Liver (tissue), 9 donors: ENCODE results near the gene TNFSF12. TPM values are rescaled to one million over a fixed set of nuclear protein-coding genes. Genes with fewer than 3 reads are reported as not detected.

Source experiments
- DNase-seq: peaks from one replicate; pipeline ENCODE4 v3.0.0-alpha.2; 2017; ENCODE audit warnings: low spot score
- H3K27ac ChIP-seq, 2 donors: one replicate each; pipeline ENCODE4 v1.7.0; 2013; ENCODE audit warnings: inconsistent platforms in 2 of 2, low read length in 2 of 2, control low read depth in 1 of 2, low read depth in 1 of 2, mild to moderate bottlenecking in 1 of 2
- H3K27me3 ChIP-seq, 4 donors: one replicate each; pipeline versions ENCODE4 v1.6.1 to v1.7.0; 2013; ENCODE audit warnings: low read length in 3 of 4, inconsistent platforms in 1 of 4, mild to moderate bottlenecking in 1 of 4, moderate library complexity in 1 of 4; ENCODE audit not compliant: control insufficient read depth in 4 of 4, insufficient read depth in 4 of 4
- H3K36me3 ChIP-seq, 4 donors: one replicate each; pipeline versions ENCODE4 v1.6.1 to v1.7.0; 2013; ENCODE audit warnings: low read length in 3 of 4, mild to moderate bottlenecking in 3 of 4, low read depth in 1 of 4, moderate library complexity in 1 of 4; ENCODE audit not compliant: control insufficient read depth in 4 of 4, insufficient read depth in 3 of 4
- H3K4me1 ChIP-seq, 4 donors: one replicate each; pipeline versions ENCODE4 v1.6.1 to v1.7.0; 2013; ENCODE audit warnings: low read length in 3 of 4, mild to moderate bottlenecking in 3 of 4, moderate library complexity in 1 of 4; ENCODE audit not compliant: control insufficient read depth in 4 of 4, insufficient read depth in 4 of 4
- H3K4me3 ChIP-seq, 3 donors: one replicate each; pipeline versions ENCODE4 v1.6.1 to v1.7.0; 2013; ENCODE audit warnings: low read length in 3 of 3, control low read depth in 1 of 3, low read depth in 1 of 3, mild to moderate bottlenecking in 1 of 3
- H3K9ac ChIP-seq, 2 donors: one replicate each; pipeline ENCODE4 v1.7.0; 2013; ENCODE audit warnings: low read length in 2 of 2, mild to moderate bottlenecking in 2 of 2, moderate library complexity in 2 of 2, control low read depth in 1 of 2, low read depth in 1 of 2
- H3K9me3 ChIP-seq, 4 donors: one replicate each; pipeline versions ENCODE4 v1.6.1 to v1.7.0; 2013; ENCODE audit warnings: low read length in 3 of 4; ENCODE audit not compliant: control insufficient read depth in 4 of 4
- EGR1 ChIP-seq, 2 donors: IDR thresholded peaks; 2 replicates each; pipeline ENCODE4 v1.6.1; 2016 to 2018; ENCODE audit warnings: antibody characterized with exemption in 2 of 2, low read depth in 2 of 2
- FOXA1 ChIP-seq: IDR thresholded peaks from 2 replicates; pipeline ENCODE4 v1.6.1; 2016; ENCODE audit warnings: antibody characterized with exemption
- FOXA2 ChIP-seq: IDR thresholded peaks from 2 replicates; pipeline ENCODE4 v1.6.1; 2016; ENCODE audit warnings: antibody characterized with exemption
- GABPA ChIP-seq, 2 donors: IDR thresholded peaks in 1 of 2; conservative IDR thresholded peaks in 1 of 2; 2 replicates each; pipeline ENCODE4 v1.6.1; 2016; ENCODE audit warnings: antibody characterized with exemption in 2 of 2, mild to moderate bottlenecking in 1 of 2, moderate library complexity in 1 of 2
- HNF4A ChIP-seq, 2 donors: conservative IDR thresholded peaks; 2 replicates each; pipeline ENCODE4 v1.6.1; 2016; ENCODE audit warnings: antibody characterized with exemption in 2 of 2, mild to moderate bottlenecking in 2 of 2
- HNF4G ChIP-seq: IDR thresholded peaks from 2 replicates; pipeline ENCODE4 v1.6.1; 2016; ENCODE audit warnings: antibody characterized with exemption
- JUND ChIP-seq, 2 donors: IDR thresholded peaks; 2 replicates each; pipeline ENCODE4 v1.6.1; 2016; ENCODE audit warnings: antibody characterized with exemption in 2 of 2
- NR2F2 ChIP-seq: IDR thresholded peaks from 2 replicates; pipeline ENCODE4 v1.6.1; 2016; ENCODE audit warnings: antibody characterized with exemption
- RAD21 ChIP-seq, 2 donors: IDR thresholded peaks; 2 replicates each; pipeline ENCODE4 v1.6.1; 2016; ENCODE audit warnings: antibody characterized with exemption in 2 of 2, mild to moderate bottlenecking in 2 of 2
- RXRA ChIP-seq, 2 donors: IDR thresholded peaks; 2 replicates each; pipeline ENCODE4 v1.6.1; 2017 to 2018; ENCODE audit warnings: antibody characterized with exemption in 2 of 2, mild to moderate bottlenecking in 1 of 2
- SP1 ChIP-seq: IDR thresholded peaks from 2 replicates; pipeline ENCODE4 v1.6.1; 2018; ENCODE audit warnings: antibody characterized with exemption, mild to moderate bottlenecking
- TAF1 ChIP-seq: conservative IDR thresholded peaks from 2 replicates; pipeline ENCODE4 v1.6.1; 2016; ENCODE audit warnings: antibody characterized with exemption, mild to moderate bottlenecking
- YY1 ChIP-seq: IDR thresholded peaks from 2 replicates; pipeline ENCODE4 v1.6.1; 2016; ENCODE audit warnings: antibody characterized with exemption, mild to moderate bottlenecking
- WGBS: extraction: QIAGEN DNeasy Blood & Tissue Kit; methylation state at CpG from one replicate; pipeline ENCODE4 v1.1.7; 2013; 5-methylcytosine and 5-hydroxymethylcytosine counted together
- polyA plus RNA-seq, 2 donors: library from polyadenylated mRNA; stranded (reverse) in 1 of 2; unstranded in 1 of 2; fragments of 200-250 nt in 1 of 2; fragments of >200 nt in 1 of 2; fragmentation: Nextera tagmentation in 1 of 2; extraction: Ambion mirVana in 1 of 2; gene quantifications; one replicate each; pipeline versions ENCODE4 v1.2.1 to v1.2.3, GENCODE V29; 2013 to 2015
- total RNA-seq, 2 donors: library from RNA; depleted of rRNA; stranded (reverse); fragments of >200 nt; gene quantifications; one replicate each; pipeline ENCODE4 v1.2.3, GENCODE V29; 2014
- TF ChIP-seq, protein P1 (sequence below): IDR thresholded peaks from 2 replicates; pipeline ENCODE4 v1.6.1; 2016; ENCODE audit warnings: antibody characterized with exemption
- TF ChIP-seq, protein P2 (sequence below): IDR thresholded peaks from 2 replicates; pipeline ENCODE4 v1.6.1; 2016; ENCODE audit warnings: antibody characterized with exemption
- TF ChIP-seq, protein P3 (sequence below): IDR thresholded peaks from 2 replicates; pipeline ENCODE4 v1.6.1; 2016; ENCODE audit warnings: antibody characterized with exemption, mild to moderate bottlenecking
- TF ChIP-seq, protein P4 (sequence below): IDR thresholded peaks from 2 replicates; pipeline ENCODE4 v1.6.1; 2016; ENCODE audit warnings: antibody characterized with exemption
- donor health status: healthy.
- donor health status: healthy.
- donor health status: healthy.
- donor health status: healthy.
- donor health status: healthy.

The TNFSF12 gene
- total and polyA plus RNA-seq, 4 donors: 4.2 to 13.1 (median 5.4) TPM

DNA sequence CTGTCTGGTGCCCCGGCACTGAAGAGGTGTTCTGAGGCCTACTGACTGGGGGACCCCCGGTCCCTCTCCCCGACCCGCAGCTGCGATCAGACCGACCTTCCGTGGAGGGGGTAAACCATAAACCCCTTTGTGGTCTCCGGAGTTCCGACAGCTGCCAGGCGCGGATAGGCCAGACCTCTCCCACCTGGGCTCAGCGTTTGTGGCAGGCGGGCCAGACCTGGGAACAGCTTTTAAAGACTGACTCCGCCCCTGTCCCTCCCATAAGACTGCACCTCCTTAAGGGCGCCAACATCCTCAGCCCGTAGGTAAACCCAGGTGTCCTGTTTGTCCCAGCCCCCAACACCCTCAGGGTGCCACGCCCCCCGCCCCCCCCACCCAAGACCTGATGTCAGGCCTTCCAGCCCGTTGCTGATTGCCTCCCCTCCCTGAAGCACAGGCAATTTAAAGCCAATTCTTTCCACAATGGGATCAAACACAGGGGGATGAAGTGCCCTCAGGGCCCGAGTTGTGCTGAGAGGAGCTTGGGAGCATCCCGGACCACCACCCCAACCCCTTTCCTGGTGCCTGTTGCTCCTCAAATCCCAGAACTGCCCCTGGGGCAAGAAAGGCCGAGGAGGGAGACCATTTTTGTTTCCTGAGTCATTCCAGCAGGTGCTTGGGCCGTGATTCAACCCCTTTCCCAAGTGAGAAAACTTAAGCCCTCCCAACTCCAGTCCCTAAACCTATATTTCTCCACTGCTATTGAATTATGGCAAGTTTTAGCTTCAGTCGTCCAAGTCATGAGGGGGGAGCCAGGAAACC, 41.2 kb downstream of the TNFSF12 start, which contains the start of gene SOX15:
Gene SOX15 (minus strand): TSS at position 204 of the 801 bp plus-strand sequence. CDS start 418 bp downstream, outside the sequence.
- 78% methylated on average over 24 of the region's 24 CpGs for WGBS
- DNase-seq: no peak
- Histone ChIP-seq H3K27ac (no peak within 1 kb of the TSS), H3K9me3 (no peaks in the 10 kb centered on the region), H3K36me3 (peaks cover 24 to 56% (median 38%) of the 10 kb centered on the region in 4 donors), H3K4me3 (no peak within 1 kb of the TSS), H3K4me1 (peaks cover 0 to 8% (median under 1%) of the 10 kb centered on the region in 4 donors), H3K27me3 (no peaks in the 10 kb centered on the region), H3K9ac (no peak within 1 kb of the TSS)
- TF ChIP-seq GABPA (IDR thresholded peaks at IDR 0.05 in 1 of 2, conservative IDR thresholded peaks at IDR 0.05 in 1 of 2): no peak
- TF ChIP-seq YY1: no peak
- no peak for TF ChIP-seq JUND (IDR thresholded peaks at IDR 0.05)
- no peak for TF ChIP-seq RAD21 (IDR thresholded peaks at IDR 0.05)

GRCh38 chr17:7590743-7591142, 41.9 kb downstream of the TNFSF12 start:
- peaks cover 0 to 5% (median 0%) of the 10 kb centered on the region in 4 donors for H3K4me1 ChIP-seq
- no peak overlapping the region for H3K9ac ChIP-seq
- TF ChIP-seq HNF4G (no peak), FOXA2 (no peak), RAD21 (IDR thresholded peaks at IDR 0.05) (no peak), SP1 (no peak), GABPA (IDR thresholded peaks at IDR 0.05 in 1 of 2, conservative IDR thresholded peaks at IDR 0.05 in 1 of 2) (no peak), FOXA1 (no peak), RXRA (IDR thresholded peaks at IDR 0.05) (no peak), TAF1 (no peak), EGR1 (IDR thresholded peaks at IDR 0.05; ENCODE audit: low read depth in 2 of 2) (no peak), NR2F2 (no peak), HNF4A (conservative IDR thresholded peaks at IDR 0.05) (no peak)
- TF ChIP-seq, protein P1, sequence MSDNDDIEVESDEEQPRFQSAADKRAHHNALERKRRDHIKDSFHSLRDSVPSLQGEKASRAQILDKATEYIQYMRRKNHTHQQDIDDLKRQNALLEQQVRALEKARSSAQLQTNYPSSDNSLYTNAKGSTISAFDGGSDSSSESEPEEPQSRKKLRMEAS: no peak
- TF ChIP-seq, protein P2, sequence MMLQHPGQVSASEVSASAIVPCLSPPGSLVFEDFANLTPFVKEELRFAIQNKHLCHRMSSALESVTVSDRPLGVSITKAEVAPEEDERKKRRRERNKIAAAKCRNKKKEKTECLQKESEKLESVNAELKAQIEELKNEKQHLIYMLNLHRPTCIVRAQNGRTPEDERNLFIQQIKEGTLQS: no peak
- TF ChIP-seq, protein P3, sequence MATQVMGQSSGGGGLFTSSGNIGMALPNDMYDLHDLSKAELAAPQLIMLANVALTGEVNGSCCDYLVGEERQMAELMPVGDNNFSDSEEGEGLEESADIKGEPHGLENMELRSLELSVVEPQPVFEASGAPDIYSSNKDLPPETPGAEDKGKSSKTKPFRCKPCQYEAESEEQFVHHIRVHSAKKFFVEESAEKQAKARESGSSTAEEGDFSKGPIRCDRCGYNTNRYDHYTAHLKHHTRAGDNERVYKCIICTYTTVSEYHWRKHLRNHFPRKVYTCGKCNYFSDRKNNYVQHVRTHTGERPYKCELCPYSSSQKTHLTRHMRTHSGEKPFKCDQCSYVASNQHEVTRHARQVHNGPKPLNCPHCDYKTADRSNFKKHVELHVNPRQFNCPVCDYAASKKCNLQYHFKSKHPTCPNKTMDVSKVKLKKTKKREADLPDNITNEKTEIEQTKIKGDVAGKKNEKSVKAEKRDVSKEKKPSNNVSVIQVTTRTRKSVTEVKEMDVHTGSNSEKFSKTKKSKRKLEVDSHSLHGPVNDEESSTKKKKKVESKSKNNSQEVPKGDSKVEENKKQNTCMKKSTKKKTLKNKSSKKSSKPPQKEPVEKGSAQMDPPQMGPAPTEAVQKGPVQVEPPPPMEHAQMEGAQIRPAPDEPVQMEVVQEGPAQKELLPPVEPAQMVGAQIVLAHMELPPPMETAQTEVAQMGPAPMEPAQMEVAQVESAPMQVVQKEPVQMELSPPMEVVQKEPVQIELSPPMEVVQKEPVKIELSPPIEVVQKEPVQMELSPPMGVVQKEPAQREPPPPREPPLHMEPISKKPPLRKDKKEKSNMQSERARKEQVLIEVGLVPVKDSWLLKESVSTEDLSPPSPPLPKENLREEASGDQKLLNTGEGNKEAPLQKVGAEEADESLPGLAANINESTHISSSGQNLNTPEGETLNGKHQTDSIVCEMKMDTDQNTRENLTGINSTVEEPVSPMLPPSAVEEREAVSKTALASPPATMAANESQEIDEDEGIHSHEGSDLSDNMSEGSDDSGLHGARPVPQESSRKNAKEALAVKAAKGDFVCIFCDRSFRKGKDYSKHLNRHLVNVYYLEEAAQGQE: no peak
- TF ChIP-seq, protein P4, sequence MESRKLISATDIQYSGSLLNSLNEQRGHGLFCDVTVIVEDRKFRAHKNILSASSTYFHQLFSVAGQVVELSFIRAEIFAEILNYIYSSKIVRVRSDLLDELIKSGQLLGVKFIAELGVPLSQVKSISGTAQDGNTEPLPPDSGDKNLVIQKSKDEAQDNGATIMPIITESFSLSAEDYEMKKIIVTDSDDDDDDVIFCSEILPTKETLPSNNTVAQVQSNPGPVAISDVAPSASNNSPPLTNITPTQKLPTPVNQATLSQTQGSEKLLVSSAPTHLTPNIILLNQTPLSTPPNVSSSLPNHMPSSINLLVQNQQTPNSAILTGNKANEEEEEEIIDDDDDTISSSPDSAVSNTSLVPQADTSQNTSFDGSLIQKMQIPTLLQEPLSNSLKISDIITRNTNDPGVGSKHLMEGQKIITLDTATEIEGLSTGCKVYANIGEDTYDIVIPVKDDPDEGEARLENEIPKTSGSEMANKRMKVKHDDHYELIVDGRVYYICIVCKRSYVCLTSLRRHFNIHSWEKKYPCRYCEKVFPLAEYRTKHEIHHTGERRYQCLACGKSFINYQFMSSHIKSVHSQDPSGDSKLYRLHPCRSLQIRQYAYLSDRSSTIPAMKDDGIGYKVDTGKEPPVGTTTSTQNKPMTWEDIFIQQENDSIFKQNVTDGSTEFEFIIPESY: no peak
- 88% methylated on average over 4 of the region's 4 CpGs for WGBS
- peaks cover 24 to 63% (median 42%) of the 10 kb centered on the region in 4 donors for H3K36me3 ChIP-seq
- DNase-seq: no peak
- H3K27me3 ChIP-seq: no peaks in the 10 kb centered on the region
- H3K9me3 ChIP-seq: no peaks in the 10 kb centered on the region
- H3K27ac ChIP-seq: no peak overlapping the region
- no peak overlapping the region for H3K4me3 ChIP-seq
